IPS-NIHi7 (cell line): ENCODE measurements around the gene KRTAP10-9.
"Not testable (repeated sequence)": the region's sequence is repeated elsewhere in the genome, so short reads cannot be mapped to it uniquely, and the experiment has no call there.

Experiments
- DNase-seq: peaks from one replicate; pipeline ENCODE4 v3.0.0; 2012; ENCODE audit warnings: mixed read lengths; ENCODE audit errors: extremely low spot score

The KRTAP10-9 gene, protein sequence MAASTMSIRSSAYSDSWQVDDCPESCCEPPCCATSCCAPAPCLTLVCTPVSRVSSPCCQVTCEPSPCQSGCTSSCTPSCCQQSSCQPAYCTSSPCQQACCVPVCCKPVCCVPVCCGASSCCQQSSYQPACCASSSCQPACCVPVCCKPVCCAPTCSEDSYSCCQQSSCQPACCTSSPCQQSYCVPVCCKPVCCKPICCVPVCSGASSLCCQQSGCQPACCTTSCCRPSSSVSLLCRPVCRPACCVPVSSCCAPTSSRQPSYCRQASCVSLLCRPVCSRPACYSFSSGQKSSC

DNA sequence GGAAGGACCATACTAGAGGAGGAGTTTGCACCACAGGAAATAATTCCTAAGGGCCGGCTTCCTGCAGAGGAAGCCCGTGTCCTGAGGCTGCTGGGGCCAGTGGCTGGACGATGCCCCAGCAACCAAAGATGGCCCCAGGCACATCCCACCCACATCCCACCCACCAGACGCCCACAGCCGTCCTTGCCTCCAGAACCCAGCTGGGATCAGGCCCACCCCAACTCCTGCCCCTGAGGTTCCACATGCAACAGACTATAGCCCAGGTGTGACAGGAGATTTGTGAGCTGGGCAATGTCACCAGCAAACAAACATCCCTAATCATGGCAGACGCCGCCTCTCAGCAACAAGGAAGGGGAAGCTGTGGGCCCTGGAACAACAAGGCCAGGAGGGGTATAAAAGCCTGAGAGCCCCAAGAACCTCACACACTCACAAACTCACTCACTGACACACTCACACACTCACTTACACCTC is at the start of gene KRTAP10-9:
KRTAP10-9 (plus strand) TSS at position 421 of the 471 bp plus-strand sequence. CDS start 79 bp downstream, outside the sequence.
- DNase-seq: no peak

DNA sequence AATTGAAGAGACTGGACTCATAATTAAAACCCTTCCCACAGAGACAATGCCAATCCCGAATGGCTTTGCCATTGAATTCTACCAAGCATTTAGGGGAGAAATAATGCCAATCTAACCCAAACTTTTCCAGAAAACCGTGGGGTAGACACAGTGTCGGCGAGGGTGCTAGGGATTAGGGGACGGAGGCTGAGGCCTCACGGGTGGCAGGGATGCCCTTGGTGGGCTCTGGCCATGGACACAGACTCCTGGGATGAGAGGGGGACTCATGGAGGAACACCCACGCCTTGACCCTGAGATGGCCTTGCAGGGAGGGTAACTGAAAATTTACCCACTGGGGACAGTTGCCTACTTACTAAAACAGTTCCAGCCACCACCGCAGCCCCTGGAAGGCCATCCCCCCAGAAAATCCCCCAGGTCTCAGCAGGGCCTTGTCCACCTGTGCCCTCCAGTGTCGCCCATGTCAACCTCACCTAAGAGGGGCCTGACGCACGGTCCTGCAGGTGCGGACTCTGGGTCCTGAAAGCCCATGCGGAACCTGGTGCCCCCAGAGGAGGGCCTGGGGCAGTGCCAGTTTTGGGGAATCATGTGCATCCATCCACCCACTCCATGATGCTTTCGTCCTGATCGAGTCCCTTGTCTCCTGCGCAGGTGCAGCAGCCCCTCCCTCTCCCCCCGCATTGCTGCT is 48.4 kb upstream of the KRTAP10-9 start:
- no peak for DNase-seq

DNA sequence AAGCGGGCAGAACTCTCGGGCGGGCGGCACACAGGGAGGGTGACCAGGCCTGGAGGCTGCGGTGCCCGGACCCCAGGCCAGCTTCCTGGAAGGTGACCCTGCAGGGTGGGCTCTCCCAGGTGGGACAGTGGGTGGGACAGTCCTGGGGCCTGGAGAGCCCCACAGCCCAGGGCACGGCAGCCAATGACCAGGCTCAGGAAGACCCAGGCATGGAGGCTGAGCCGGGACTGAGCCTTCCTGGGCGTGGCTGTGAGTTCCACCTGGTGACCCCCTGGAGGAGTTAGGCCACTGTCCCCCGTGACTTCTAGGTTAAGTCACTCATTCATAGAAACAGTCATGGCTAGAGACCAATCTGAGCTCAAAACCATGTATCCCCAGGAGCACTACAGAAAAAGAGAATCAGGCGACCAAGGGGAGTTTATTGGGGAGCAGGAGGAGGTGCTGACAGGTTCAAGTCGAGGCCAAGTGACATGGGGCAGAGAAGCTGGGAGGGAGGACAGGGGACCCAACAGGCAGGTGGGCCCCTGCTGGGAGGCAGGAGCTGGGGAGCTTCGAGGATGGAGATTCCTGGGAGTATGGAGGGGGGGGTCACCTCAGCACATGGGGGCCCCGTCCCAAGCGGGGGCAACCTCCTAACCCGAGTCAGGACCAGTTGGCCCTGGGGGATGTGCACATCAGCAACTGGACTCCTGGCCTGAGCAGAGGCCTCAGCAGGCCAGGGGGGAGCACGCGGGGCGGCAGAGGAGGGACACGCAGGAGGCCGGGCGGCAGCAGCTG is 47.6 kb upstream of the KRTAP10-9 start:
- DNase-seq: no peak

DNA sequence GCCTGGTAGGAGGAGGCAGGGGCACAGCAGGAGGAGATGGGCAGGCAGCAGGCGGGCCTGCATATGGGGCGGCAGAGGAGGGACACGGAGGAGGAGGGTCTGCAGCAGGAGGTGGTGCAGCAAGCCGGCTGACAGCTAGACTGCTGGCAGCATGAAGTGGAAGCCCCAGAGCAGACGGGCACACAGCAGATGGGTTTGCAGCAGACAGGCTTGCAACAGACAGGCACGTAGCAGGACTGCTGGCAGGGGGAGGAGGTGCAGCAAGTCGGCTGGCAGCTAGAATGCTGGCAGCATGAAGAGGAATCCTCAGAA is 47.1 kb upstream of the KRTAP10-9 start:
- no peak for DNase-seq

DNA sequence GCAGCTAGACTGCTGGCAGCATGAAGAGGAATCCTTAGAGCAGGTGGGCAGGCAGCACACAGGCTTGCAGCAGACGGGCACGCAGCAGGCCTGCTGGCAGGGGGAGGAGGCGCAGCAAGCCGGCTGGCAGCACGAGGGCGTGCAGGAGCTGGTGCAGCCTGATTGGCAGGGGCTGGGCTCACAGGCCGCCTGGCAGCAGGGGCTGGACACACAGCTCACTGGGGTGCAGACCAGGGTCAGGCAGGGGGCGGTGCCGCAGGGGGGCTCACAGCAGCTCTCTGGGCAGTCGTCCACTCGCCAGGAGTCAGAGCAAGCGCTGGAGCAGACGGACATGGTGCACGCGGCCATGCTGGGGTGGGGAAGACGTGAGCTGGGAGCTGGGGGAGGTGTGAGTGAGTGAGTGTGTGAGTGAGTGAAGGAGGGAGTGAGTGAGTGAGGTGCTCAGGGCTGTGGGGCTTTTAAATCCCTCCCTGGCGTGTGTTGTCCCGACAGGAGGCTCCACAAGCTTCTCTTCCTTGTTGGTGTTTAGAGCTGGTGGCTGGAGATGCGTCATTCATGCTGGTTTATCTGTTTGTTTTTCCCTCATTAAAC is 46.6 kb upstream of the KRTAP10-9 start, which contains the start of gene KRTAP10-5:
KRTAP10-5 (minus strand) TSS at position 374 of the 591 bp plus-strand sequence; CDS start at position 348, 26 bp downstream.
- DNase-seq: not testable (repeated sequence)

DNA sequence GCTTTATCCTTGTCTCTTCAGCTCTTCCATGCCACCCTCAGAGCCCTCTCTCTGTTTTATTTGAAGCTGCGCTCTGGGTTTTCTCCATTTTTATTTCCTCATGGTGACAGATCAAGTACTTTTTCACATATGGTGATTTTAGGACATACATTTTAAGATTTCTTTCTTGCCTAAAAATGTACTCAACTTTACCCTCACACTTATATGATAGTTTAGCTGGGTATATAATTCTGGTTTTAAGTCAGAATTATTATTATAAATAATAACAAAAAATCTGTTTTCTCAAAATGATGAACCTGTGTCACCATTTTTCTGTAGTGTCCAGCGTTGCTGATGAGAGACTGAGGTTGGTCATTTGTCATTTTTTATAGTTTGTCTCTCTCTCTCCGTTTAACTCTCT is 45.7 kb upstream of the KRTAP10-9 start:
- no peak for DNase-seq

DNA sequence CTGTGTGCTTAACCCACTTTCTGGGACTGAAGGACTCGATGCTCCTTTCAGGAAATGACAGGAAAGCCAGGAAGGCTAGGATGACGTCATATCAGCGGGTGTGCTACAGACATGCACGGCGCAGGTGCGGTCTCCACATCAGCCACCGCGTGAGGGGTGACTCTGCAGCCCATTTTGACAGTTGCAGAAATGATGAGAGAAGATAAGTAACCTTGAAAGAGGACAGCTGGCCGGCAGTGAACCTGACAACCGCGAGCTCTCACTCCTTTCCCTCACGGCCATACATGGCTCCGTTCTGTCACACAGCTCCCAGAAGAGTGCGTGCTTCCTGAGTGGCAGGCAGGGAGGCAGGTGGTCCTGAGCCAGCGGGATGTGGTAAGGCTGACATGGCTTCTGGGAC is 44.8 kb upstream of the KRTAP10-9 start:
- DNase-seq: no peak

DNA sequence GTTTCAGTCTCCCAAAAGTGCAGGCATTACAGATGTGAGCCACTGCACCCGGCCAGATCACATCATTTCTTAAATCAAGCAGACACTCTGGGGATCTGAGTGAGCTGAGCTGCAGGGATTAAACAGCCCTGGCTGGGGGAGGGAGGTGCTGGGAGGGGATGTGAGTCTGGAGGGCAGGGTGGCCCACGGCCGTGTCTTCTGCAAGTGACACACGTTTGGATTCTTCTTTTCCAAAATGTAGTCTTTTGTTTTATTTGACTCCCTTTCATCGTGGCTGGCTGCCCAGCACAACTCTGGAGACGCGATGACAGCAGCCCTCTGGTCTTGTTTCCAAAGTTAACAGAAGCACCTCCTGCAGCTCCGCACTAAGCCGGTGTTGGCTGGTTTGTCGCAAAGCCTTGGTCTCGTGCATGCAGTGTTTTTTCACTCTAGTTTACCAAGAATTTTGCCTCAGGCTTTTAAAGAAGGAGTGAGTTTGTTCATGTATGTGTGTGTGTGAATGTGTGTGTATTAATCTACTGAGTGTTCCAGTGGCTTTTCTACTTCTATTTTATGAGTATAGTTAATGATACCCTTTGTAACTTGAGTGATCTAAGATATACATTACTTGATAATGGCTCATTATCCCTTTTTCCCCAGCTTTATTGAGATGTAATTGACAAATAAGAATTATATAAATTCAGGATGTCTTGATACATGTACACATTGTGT is 43.6 kb upstream of the KRTAP10-9 start:
- no peak for DNase-seq

DNA sequence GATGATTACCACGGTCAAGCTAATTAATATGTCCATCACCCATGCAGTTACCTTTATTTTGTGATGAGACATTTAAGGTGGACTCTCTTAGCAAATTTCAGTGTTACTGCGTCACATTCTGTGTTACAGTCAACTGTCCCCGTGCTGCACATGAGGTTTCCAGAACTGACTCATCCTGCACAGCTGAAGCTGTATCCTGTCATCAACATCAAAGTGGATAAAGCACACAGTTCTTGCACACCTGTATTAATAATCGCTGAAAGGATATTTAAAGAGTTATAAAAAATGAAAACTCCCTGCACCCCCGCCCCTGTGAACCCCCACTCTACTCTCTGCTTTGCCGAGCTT is 43.1 kb upstream of the KRTAP10-9 start:
- no peak for DNase-seq

DNA sequence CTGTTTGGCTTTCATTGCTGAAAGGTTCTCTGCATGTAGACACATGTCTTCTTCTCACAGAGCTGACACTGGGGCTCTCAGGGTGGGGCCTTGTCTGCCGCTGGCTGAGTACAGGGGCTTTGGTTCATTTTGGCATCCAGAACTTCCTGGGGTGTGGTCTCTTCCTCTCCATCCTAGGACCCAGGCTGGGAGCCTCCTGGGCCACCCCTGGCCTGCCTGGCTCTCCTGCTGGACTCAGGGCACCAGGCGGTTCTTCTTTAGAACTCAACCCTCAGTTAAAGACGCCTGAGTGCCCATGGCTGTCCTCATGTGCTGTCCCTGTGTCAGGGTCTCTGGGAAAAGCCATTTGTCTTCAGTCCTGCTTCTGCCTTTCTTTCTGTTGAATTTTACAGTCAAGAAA is 41.0 kb upstream of the KRTAP10-9 start:
- no peak for DNase-seq

DNA sequence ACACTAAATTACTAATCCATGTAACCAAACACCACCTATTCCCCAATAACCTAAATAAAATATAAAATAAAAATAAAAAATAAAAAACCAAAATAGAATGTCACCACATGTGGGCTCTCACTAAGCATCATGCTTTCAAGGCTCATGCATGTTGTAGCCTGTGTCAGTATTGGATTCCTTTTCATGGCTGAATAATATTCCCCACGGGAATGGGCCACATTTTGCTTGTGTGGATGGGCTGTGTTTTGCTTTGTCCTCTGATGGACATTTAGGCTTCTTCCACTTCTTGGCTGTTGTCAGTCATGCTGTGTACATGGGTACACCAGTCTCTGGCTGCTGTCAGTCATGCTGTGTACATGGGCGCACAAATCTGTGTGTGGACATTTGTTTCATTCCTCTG is 37.8 kb upstream of the KRTAP10-9 start:
- no peak for DNase-seq

DNA sequence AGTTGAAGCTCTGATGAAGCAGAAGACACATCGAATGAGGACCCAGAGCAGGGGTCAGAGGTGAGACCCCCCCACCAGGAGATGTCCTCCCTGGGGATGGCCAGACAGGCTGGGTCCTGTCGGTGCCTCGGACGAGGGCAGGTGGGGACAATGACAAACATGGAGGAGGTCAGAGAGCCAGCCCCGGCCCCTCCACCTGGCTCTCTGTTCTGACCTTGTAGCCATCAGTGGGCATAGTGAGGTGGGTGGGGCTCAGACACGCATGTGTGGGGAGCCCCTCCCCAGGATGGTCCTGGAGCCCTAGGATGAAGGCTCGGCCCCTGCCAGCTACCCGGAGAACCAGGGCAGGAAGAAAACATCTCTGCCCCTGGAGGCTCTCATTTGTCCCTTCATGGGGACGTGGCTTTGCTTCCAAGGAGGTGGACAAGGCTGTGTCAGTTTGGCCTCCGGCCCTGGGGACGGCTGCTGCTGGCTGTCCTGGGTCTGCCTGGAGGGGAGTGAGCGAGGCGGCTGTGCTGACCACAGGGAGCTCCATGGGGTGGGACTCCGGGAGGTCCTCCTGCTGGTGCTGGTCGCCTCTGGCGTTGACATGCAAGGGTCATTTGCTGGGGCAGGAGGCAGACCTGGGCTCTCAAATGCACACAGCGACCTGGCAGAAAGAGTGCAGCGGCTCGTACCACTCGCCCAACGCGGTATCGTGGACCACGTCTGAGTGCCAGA is 37.1 kb upstream of the KRTAP10-9 start:
- DNase-seq: no peak

DNA sequence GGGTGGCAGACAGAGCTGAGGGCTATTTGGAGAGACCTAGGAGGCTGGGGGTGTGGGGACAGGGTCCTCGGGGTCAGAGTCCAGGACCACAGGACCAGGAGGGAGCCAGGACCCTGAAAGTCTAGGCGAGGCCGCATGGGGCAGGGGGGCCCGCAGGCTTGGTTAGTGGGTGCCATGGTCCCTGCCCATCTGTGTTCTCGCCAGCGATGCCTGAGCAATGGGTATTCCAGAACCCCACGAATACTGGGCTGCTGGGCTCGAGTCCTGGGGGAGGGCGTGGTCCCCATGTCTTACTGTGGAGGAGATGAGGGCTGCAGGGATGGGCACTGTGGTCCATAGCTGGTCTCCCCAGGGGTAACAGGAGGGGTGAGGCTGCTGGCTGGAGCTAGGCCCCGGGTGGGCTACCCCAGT is 36.6 kb upstream of the KRTAP10-9 start:
- DNase-seq: no peak

DNA sequence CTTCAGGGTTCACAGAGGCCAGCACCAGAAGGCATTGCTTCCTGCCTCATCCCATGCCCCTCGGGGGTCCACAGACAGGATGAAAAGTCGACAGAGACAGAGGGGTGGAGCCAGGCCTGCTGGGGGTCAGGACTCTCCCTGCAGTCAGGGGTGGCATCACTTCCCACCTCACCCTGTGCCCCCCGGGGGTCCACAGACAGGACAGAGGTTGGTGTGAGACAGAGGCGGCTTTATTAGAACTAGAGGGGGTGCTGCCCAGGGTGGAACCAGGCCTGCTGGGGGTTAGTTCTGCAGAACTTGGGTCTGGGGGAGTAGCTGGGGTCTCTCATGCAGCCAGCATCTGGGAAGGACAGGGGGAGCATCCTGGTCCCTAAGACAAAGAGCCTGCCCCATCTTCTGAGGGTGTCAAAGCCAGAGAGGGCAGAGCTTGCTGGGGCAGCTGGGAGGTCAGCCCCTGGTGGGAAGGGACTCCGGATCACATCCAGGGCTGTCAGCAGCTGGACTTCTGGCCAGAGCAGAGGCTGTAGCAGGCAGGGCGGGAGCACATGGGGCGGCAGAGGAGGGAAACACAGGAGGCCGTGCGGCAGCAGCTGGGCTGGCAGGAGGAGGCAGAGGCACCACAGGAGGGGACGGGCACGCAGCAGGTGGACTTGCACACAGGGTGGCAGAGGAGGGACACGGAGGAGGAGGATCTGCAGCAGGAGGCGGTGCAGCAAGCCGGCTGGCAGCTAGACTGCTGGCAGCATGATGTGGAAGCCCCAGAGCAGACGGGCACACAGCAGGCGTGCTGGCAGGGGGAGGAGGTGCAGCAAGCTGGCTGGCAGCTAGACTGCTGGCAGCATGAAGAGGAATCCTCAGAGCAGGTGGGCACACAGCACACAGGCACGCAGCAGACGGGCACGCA is 35.7 kb upstream of the KRTAP10-9 start:
- DNase-seq: not testable (repeated sequence)

DNA sequence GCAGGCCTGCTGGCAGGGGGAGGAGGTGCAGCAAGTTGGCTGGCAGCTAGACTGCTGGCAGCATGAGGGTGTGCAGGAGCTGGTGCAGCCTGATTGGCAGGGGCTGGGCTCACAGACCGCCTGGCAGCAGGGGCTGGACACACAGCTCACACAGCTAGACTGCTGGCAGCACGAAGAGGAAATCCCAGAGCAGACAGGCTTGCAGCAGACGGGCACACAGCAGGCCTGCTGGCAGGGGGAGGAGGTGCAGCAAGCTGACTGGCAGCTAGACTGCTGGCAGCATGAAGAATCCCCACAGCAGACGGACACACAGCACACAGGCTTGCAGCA is 35.1 kb upstream of the KRTAP10-9 start:
- DNase-seq: not testable (repeated sequence)

DNA sequence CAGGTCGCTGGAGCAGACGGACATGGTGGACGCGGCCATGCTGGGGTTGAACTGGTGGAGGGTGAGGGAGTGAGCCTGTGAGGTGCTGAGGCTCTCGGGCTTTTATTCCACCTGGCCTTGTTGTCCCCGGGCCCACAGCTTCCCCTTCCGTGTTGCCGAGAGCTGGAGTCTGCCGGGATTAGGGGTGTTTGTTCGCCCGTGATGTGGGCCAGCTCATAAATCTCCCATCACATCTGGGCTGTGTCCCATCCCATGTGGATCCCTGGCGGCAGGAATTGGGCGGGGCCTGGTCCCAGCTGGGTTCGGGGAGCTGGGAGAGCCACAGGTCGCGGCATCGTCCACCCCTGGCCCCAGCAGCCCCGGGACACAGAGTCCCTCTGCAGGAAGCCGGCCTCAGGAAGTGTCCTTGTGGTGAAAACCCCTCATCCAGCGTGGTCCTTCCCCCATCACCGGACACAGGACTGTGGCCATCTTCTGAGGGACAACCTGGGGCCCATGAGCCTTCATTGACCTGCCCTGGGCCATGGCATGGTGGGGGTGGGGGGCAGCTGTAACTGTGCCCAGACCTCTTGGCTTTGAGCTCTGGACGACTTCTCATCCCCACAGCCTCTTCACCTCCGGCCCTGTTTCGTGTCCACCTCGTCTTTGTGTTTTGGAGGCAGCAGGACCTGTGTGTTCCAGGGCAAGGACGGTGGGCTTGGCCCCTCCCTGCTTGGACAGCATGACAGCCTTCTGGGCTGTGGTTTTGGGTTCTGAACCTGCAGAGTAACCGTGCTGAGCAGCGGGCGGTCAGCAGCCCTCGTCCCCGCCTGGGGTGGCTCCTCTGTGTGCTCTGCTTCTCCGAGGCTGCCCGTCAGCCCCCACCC is 34.2 kb upstream of the KRTAP10-9 start, which contains the start of gene KRTAP10-6:
KRTAP10-6 (minus strand) TSS at position 60 of the 866 bp plus-strand sequence; CDS start at position 39, 21 bp downstream.
- DNase-seq: no peak

DNA sequence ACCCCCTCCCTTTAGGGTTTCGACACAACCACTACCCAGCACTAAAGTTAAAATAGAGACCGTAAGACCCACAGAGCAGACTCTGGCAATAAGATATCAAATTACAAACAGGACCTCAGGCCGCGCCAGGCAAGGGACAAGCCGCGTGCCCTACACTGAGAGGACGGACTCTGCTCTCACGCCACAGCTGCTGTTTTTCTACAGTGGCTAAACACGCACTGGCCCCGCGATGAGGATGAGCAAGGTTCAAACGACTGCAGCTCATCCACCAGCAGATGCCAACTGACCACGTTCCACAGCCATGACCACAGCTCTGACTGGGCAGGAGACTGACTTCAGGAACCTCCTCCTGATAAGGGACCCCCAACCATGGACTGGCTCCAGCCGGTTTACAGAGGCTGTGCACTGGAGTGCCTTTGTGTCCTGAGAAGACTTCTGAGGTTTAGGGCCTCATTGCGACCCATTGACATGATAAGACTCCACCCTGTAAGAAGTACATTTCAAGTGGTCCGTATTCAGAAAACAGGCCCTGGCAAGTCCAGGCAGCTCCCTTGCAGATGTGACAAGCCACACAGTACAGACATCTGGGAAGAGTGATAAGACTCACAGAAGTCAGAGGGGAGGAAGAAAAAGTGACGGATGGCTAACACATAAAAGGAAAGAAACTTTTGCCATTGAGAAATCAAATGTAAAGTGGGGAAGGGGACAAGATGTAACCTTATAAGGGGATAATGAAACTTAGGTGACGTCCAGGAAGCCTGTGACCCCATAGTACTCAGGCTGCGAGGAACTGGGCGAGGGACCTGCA is 33.1 kb upstream of the KRTAP10-9 start:
- DNase-seq: no peak

DNA sequence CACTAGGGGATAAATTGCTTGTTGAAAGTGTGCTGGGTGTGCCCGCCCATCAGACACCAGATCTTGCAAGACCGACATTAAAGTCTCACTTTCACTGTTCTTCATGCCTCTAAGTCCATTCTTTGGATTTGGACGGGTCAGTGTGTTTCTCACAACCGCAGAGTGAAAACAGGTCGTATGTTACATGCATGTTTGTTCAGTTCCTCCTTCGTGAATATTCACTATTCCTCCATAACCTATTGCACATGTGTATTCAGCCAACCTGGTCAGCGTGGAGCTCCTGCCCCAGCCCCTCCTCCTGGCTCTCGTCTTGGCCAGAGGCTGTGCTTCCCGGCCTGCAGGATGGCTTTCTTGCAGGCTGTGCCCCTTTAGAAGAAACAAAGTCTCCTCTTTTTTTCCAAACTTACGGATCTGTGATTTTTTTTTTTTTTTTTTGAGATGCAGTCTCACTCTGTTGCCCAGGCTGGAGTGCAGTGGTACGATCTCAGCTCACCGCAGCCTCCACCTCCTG is 32.4 kb upstream of the KRTAP10-9 start:
- no peak for DNase-seq
